ENCODE measurements around the gene DNAAF1. TPM values are rescaled to one million over a fixed set of nuclear protein-coding genes. Genes with fewer than 3 reads are reported as not detected.

The DNAAF1 gene
- total and polyA plus RNA-seq, 2 of the 4 experiments (the other 2 are of a cell fraction), result 0.05 TPM; not detected in 1

GRCh38 chr16:84136331-84137125, 8.6 kb upstream of the DNAAF1 start:
- peaks cover 18% of the 10 kb centered on the region; the same call in 1 of the 2 replicates for H4K20me1 ChIP-seq (ENCODE audit: insufficient read depth, low read length)
- H3K27me3 ChIP-seq (ENCODE audit: control insufficient read depth, insufficient read depth, low read length), result no peaks in the 10 kb centered on the region
- H2AK5ac ChIP-seq (ENCODE audit: low read depth, low read length), result no peak overlapping the region; the same call in 1 of the 2 replicates
- H3K4me3 ChIP-seq (ENCODE audit: insufficient read depth, low read depth, low read length), result no peak overlapping the region
- TF ChIP-seq BHLHE40 (IDR thresholded peaks at IDR 0.05; ENCODE audit: low read depth, low read length) (no peak), FOS (IDR thresholded peaks at IDR 0.05; ENCODE audit: low read depth, low read length) (no peak), MAFK (IDR thresholded peaks at IDR 0.05; ENCODE audit: low read depth, low read length) (no peak), CHD1 (IDR thresholded peaks at IDR 0.05; ENCODE audit: low read depth, low read length) (no peak), ELK1 (IDR thresholded peaks at IDR 0.05; ENCODE audit: borderline replicate concordance, low read depth, low read length) (no peak), SMC3 (IDR thresholded peaks at IDR 0.05; ENCODE audit: low read depth, low read length) (no peak), MXI1 (IDR thresholded peaks at IDR 0.05; ENCODE audit: borderline replicate concordance, low read depth, low read length) (no peak), NFE2L2 (IDR thresholded peaks at IDR 0.05; ENCODE audit: low read depth, low read length) (no peak), RFX5 (IDR thresholded peaks at IDR 0.05; ENCODE audit: low read depth, low read length) (no peak), USF2 (IDR thresholded peaks at IDR 0.05; ENCODE audit: low read depth, low read length) (no peak), MAZ (IDR thresholded peaks at IDR 0.05; ENCODE audit: borderline replicate concordance, low read depth, low read length) (no peak), CTCF (conservative IDR thresholded peaks at IDR 0.05; ENCODE audit: low read depth, low read length) (no peak)
- H3K23ac ChIP-seq (ENCODE audit: low read depth, low read length), result no peak overlapping the region
- H3K18ac ChIP-seq (ENCODE audit: low read depth, low read length), result no peak overlapping the region
- dilution Hi-C loops (cut with HindIII; ENCODE audit: low sequenced_read_pairs, unreplicated experiment) (no loop called here), in situ Hi-C loops (cut with MboI; ENCODE audit: low sequenced_read_pairs) (no loop called here), intact Hi-C loops (cut with micrococcal nuclease) (no loop called here)
- peaks cover 20% of the 10 kb centered on the region for H3K9me1 ChIP-seq (ENCODE audit: insufficient read depth, low read length)
- no peak overlapping the region for H2BK20ac ChIP-seq (ENCODE audit: low read depth, low read length)
- no peak overlapping the region for H2BK5ac ChIP-seq (ENCODE audit: low read depth, low read length, poor library complexity, severe bottlenecking)
- ChIA-PET CTCF (interaction anchor here (0.6 kb wide), 1 partner anchor 70 kb away, joined by 3 read pairs; no protein-coding TSS in a partner anchor), POLR2A (ENCODE audit: unreplicated experiment) (interaction anchor here (0.5 kb wide), 1 partner anchor 24 kb away, joined by 3 read pairs; no protein-coding TSS in a partner anchor)
- H2BK120ac ChIP-seq (ENCODE audit: low read depth, low read length), result no peak overlapping the region
- H4K8ac ChIP-seq (ENCODE audit: low read depth in 2 of 2, low read length in 2 of 2), result no peak overlapping the region
- H3K9ac ChIP-seq (ENCODE audit: low read depth, low read length), result no peak overlapping the region
- no peak overlapping the region for H4K5ac ChIP-seq (ENCODE audit: low read depth, low read length)
- peaks cover 26 to 61% of the 10 kb centered on the region in 2 experiments; a peak in 3 of 4 replicates for H3K79me1 ChIP-seq (ENCODE audit: low read depth in 1 of 2, low read length in 2 of 2)
- no peak overlapping the region for H2AFZ ChIP-seq (replicated peaks; ENCODE audit: low read length, poor library complexity)
- no peaks in the 10 kb centered on the region for H3K36me3 ChIP-seq (ENCODE audit: control insufficient read depth, insufficient read depth, low read length)
- H2AK9ac ChIP-seq (replicated peaks; ENCODE audit: low read depth, low read length, poor library complexity), result peak overlapping the region; percentile 8
- peak; percentile 37 for ATAC-seq (ENCODE audit: low read depth)
- no peak overlapping the region for H3K14ac ChIP-seq (replicated peaks; ENCODE audit: low read depth, low read length)
- H3K4me1 ChIP-seq (ENCODE audit: control insufficient read depth, insufficient read depth, low read length), result peaks cover 25% of the 10 kb centered on the region
- peak; percentile 43 for DNase-seq
- whole genome bisulfite sequencing, 2 experiments (ENCODE audit: extremely low coverage in 2 of 2, insufficient read length in 1 of 2), result no CpG with 5 or more reads among the region's 11 CpGs
- H2BK15ac ChIP-seq (ENCODE audit: low read depth, low read length), result no peak overlapping the region
- H3K4me2 ChIP-seq (ENCODE audit: low read depth, low read length), result no peak overlapping the region
- no peak overlapping the region for H3K4ac ChIP-seq (ENCODE audit: low read depth, low read length)
- H3K56ac ChIP-seq (ENCODE audit: extremely low read depth, insufficient read depth, low read length), result no peak overlapping the region
- H3K27ac ChIP-seq (ENCODE audit: insufficient read depth, low read length), result no peak overlapping the region
- H4K91ac ChIP-seq (ENCODE audit: insufficient read depth, low read depth, low read length), result no peak overlapping the region
- no TSS peak for BruUV-seq (replicated peaks)
- no peaks in the 10 kb centered on the region for H3K9me3 ChIP-seq (ENCODE audit: control insufficient read depth, insufficient read depth, low read length)
